Superior temporal gyrus (tissue), 1 donor: ENCODE results near the gene PTH2R.
"Not testable (repeated sequence)": the region's sequence is repeated elsewhere in the genome, so short reads cannot be mapped to it uniquely, and the experiment has no call there.

Experiments used
- DNase-seq: peaks from one replicate; pipeline ENCODE4 v3.0.0-alpha.2; 2016; ENCODE audit errors: extremely low spot score

PTH2R gene

GRCh38 chr2:208482453-208483015 is 75.9 kb downstream of the PTH2R start:
- not testable (repeated sequence) for DNase-seq

DNA sequence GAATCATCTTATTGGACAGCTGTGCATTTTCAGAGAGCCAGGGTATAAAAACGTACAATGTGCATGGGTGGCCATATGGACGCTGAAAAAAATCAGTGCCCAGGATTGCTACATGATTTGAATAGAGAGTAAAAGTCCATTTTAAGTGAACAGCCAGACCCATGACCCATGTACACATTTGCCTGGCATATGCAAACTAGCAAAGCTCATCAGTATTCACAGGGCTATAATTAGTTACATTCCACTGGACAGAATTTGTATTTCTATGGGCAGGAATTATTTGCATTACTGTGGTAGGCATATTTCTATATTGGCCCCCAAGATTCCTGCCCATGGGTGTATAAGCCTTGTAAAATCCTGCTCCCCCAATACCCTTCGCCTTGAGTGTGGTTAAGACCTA is 78.8 kb downstream of the PTH2R start:
- no peak for DNase-seq

DNA sequence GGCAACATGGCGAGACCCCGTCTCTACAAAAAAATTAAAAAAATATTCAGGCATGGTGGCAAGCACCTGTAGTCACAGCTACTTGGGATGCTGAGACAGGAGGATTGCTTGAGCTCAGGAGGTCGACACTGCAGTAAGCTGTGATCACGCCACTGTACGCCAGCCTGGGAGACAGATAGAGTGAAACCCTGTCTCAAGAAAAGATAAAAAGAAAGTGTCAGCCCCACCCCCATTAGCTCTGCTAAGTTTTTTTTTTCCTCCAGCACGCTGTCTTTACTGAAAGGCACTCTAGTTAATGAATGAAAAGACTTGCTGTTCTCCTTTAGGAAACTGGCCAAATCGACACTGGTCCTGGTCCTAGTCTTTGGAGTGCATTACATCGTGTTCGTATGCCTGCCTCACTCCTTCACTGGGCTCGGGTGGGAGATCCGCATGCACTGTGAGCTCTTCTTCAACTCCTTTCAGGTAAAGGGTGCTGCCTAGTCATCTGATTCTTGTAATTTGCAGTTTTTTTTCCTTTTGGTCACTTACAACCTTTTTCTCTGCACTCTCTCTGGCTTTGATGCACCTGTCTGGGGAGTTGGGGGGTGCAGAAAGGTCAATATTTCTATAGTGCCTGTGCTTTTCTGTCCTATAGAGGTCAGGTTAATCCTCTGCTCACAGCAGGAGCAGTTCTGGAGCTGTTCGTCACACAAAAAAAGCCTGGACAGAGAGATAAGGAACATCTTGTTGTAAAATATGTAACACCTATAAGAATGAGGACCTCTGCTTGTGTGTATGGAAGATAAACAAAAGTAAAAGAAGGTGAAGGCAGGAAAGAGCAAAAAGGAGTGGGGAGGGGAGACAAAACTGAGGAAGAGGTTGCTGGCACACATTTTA is 82.3 kb downstream of the PTH2R start:
- DNase-seq, result no peak

DNA sequence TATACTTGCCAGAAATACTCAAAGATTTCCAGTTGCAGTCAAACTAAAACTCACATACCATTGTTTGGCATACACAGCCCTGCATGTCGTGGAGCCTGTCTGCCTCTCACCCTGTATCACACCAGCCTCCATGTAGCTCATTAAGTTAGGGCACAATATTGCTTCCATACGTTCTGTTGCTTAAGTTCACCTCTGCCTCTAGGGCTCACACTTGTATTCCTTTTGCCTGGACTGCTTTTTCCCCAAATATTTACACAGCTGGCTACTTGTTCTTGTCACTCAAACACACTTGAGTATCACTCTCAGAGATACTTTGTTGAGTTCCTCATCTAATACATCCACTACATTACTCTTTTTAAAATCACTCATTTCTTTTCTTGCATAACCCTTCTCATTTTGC is 83.1 kb downstream of the PTH2R start:
- DNase-seq, result no peak

GRCh38 chr2:208490492-208490891 is 83.9 kb downstream of the PTH2R start:
- DNase-seq, result no peak

GRCh38 chr2:208491641-208492040 is 85.0 kb downstream of the PTH2R start:
- no peak for DNase-seq

DNA sequence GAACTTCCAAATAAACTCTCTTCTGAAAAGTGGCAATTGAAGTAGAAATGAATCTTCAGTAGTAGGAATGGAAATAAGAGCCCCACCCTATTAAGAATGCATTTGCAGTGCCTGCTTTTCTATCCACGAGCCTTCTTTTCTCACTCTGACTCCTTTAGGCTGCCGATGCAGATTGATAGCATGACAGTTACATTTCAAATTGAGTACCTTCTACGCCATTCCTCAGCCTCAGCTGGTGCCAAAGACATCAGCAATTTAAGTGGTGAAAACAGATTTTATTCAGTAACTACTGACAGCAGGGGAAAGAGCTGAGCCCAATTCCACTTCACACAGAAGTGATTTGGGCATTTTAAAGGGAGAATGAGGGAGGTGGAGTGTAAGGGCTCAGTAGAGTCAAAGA is 85.5 kb downstream of the PTH2R start:
- DNase-seq, result no peak

DNA sequence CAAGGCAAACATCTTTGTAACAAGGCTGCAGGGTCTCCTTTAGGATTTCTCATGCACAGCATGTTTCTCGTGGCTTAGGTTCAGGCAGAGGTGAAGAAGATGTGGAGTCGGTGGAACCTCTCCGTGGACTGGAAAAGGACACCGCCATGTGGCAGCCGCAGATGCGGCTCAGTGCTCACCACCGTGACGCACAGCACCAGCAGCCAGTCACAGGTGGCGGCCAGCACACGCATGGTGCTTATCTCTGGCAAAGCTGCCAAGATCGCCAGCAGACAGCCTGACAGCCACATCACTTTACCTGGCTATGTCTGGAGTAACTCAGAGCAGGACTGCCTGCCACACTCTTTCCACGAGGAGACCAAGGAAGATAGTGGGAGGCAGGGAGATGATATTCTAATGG is 86.6 kb downstream of the PTH2R start:
- DNase-seq, result no peak

DNA sequence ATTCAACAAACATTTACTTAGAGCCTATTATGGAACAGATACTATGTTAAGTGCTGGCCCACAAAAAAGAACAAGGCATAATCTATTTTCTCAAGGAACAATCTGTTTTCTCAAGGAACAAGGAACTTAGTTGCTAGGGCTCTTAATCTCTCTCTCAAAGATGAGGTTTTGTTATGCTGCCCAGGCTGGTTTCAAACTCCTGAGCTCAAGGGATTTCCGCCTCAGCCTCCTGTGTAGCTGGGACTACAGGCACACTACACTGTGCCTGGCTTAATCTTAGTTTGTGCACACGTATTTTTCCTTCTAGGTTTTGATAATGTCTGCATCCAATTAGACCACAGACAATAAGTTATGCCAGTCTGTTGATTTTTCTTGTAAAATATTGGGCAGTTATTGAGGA is 89.5 kb downstream of the PTH2R start:
- DNase-seq, result no peak

DNA sequence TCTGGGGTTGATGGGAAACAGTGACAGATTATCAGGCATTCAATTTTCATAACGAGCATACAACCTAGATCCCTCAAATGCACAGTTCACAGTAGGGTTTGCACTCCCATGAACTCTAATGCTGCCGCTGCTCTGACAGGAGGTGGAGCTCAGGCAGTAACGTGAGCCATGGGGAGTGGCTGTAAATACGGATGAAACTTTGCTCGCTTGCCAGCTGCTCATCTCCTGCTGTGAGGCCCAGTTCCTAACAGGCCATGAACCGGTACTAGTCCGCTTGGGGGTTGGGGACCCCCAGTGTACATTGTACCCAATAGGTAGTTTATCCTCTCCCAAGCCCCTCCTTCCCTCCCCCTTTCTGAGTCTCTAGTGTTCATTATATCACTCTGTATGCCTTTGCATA is 94.6 kb downstream of the PTH2R start:
- DNase-seq, result no peak

GRCh38 chr2:208502288-208502687 is 95.7 kb downstream of the PTH2R start:
- DNase-seq, result no peak

DNA sequence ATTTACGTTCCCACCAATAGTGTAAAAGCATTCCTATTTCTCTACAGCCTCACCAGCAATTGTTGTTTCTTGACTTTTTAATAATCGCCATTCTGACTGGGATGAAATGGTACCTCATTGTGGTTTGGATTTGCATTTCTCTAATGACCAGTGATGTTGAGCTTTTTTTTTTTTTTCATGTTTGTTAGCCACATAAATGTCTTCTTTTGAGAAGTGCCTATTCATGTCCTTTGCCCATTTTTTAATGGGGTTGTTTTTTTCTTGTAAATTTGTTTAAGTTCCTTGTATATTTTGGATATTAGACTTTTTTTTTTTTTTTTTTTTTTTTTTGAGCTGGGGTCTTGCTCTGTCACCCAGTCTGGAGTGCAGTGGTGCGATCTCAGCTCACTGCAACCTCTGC is 98.8 kb downstream of the PTH2R start:
- DNase-seq, result not testable (repeated sequence)

DNA sequence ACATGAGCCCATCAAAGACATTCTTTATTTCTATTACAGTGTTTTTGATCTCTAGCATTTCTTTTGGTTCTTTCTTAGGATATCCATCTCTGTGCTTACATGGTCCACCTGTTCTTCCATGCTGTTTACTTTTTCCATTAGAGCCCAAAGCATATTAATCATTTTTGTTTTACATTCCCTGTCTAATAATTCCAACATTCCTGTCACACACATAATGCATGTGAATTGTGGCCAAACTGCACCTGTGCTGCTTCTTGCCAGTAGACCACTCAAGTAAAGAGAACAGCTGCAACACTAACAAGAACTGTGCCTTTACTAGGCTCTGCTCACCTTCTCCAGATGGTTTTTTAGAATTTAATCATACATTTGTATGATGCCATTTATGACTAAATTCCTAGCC is 103.0 kb downstream of the PTH2R start:
- DNase-seq, result no peak

DNA sequence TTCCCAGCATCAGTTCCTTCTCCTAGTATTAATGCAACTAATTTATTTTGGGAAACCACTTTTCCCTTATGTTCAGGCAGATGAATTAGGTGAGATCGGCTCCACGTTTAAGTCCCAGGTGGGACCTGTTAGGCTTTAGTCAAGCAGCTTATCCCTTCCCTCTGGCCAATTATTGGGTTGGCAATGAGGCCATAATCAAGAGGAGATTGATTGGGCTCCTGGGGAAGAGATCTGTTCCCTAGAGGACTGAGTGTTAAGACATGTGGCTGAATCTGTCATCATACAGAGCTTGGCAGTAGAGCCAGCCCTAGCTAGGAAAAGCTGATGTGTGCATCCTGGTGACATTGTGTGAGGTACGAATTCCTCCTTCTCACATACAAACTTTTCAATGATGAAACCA is 104.4 kb downstream of the PTH2R start:
- DNase-seq, result no peak

- no peak for DNase-seq
Measured at GRCh38 chr2:208511573-208511972, 105.0 kb downstream of the PTH2R start.

GRCh38 chr2:208515099-208515498 is 108.5 kb downstream of the PTH2R start:
- no peak for DNase-seq

DNA sequence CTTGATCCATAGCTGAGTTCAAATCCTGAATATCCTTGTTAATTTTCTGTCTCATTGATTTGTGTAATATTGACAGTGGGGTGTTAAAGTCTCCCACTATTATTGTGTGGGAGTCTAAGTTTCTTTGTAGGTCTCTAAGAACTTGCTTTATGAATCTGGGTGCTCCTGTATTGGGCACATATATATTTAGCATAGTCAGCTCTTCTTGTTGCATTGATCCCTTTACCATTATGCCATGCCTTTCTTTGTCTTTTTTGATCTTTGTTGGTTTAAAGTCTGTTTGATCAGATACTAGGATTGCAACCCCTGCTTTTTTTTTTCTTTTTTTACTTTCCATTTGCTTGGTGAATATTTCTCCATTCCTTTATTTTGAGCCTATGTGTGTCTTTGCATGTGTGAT is 116.5 kb downstream of the PTH2R start:
- DNase-seq, result not testable (repeated sequence)

DNA sequence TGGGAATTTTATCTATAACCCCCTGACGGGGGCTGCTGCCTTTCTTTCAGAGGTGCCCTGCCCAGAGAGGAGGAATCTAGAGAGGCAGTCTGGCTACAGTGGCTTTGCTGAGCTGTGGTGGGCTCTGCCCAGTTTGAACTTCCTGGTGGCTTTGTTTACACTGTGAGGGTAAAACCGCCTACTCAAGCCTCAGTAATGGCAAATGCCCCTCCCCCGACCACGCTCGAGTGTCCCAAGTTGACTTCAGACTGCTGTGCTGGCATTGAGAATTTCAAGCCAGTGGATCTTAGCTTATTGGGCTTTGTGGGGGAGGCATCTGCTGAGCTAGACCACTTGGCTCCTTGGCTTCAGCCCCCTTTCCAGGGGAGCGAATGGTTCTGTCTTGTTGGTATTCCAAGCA is 118.6 kb downstream of the PTH2R start:
- DNase-seq, result not testable (repeated sequence)

- no peak for DNase-seq
Measured at GRCh38 chr2:208529796-208530195, 123.2 kb downstream of the PTH2R start.

DNA sequence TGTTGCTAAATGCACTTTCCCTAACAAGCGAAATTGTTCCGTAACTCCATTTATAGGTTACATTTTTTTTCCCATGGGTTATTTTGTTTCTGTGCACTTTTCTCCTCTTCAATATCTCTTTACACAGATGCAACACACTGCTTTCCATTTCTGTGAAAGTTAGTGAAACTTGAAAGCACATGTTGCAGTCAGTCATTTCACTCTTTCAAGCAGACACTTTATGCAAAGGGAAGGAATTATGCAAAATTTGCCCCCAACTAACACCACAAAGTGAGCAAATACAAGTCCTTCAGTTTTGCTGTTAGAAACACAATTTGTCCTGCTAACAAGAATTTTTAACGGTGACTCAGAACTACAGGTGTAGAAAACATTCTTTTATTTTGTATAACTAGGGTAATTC is 124.8 kb downstream of the PTH2R start:
- DNase-seq, result no peak

DNA sequence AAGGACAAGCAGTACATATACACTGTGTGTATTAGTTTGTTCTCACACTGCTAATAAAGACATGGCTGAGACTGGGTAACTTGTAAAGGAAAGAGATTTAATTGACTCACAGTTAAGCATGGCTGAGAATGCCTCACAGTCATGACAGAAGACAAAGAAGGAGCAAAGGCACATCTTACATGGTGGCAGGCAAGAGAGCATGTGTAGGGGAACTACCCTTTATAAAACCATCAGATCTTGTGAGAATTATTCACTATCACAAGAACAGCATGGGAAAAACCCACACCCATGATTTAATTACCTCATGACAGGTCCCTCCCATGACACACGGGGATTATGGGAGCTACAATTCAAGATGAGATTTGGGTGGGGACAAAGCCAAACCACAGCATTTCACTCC is 129.0 kb downstream of the PTH2R start:
- not testable (repeated sequence) for DNase-seq

DNA sequence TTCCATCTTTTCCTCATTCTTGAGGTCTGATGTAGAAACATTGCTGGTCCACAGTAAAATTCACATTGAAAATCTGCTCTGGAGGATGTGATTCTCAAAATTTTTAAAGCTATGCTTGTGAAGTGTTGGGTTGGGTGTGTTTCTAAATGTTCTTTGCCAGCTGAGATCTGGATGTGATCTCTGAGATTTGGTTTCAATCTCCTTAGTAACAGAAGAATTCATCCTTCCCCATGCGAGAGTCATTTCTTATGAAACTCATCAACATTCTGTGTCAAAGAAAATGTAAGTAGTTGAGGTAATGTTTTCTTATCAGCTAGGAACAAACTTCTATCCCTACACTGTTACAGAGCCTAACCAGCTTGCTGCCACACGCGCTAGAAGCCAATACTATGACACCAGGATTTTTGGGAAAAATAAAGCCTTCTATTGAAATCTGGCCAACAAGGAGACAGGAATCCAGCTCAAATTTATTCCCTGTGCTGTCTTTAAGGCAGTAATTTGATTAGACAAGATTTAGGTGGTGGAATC is 134.9 kb downstream of the PTH2R start:
- DNase-seq, result no peak

DNA sequence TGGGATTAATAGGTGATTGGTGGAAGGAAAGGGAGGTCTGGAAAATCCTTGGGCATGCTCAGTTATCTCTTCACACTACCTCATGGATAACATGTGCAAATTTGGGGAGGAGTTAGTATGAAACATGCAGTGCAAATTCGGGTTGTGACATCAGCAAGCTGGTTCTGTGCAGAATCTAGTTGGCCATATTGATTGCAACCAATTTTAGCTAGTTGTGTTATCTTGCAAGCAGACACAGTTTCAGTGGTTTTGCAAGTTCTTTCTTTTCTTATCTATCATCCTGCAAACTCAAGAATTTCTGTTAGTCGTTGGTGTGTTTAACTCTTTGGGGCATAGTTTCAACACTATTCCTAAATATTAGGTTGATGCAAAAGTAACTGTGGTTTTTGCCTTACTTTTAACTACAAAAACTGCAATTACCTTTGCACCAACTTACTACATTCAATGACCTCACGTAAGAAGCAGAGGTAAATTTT is 135.4 kb downstream of the PTH2R start:
- no peak for DNase-seq
